Gastrocnemius medialis (tissue), 4 donors: Measurements from ENCODE around the gene TTC3. TPM values are rescaled to one million over a fixed set of nuclear protein-coding genes. Genes with fewer than 3 reads are reported as not detected.

ENCODE experiments used
- ATAC-seq, 2 donors: fragments of 150-250 bp; one replicate each; pipeline ENCODE4 v1.9.1; 2016
- DNase-seq, 2 donors: peaks; one replicate each; pipeline ENCODE4 v3.0.0-alpha.2; 2019
- H3K27ac ChIP-seq, 4 donors: fragments of 200-600 bp; sonication (generic); 1 replicate in 1 of 4; 2 replicates in 3 of 4; pipeline ENCODE4 v1.5.1; 2016 to 2018; ENCODE audit warnings: mild to moderate bottlenecking in 2 of 4, moderate library complexity in 1 of 4
- H3K27me3 ChIP-seq, 3 donors: fragments of 200-600 bp; sonication (generic) in 2 of 3; 1 replicate in 1 of 3; 2 replicates in 2 of 3; pipeline versions ENCODE4 v1.5.1 to v1.6.0; 2016 to 2019; ENCODE audit warnings: mild to moderate bottlenecking in 1 of 3, moderate library complexity in 1 of 3
- H3K36me3 ChIP-seq, 2 donors: fragments of 200-600 bp; sonication (generic) in 1 of 2; one replicate each; pipeline ENCODE4 v1.5.1; 2017 to 2018
- H3K4me1 ChIP-seq, 2 donors: fragments of 200-600 bp; sonication (generic) in 1 of 2; one replicate each; pipeline ENCODE4 v1.5.1; 2016 to 2017; ENCODE audit warnings: mild to moderate bottlenecking in 2 of 2
- H3K4me3 ChIP-seq, 4 donors: fragments of 200-600 bp; sonication (generic) in 3 of 4; 1 replicate in 1 of 4; 2 replicates in 3 of 4; pipeline ENCODE4 v1.5.1; 2016 to 2019; ENCODE audit warnings: mild to moderate bottlenecking in 2 of 4
- H3K9me3 ChIP-seq, 3 donors: fragments of 200-600 bp; sonication (generic) in 2 of 3; 1 replicate in 1 of 3; 2 replicates in 2 of 3; pipeline ENCODE4 v1.5.1; 2016 to 2019
- POLR2A ChIP-seq, 2 donors: fragments of 450-650 bp; IDR thresholded peaks; one replicate each; pipeline ENCODE4 v1.6.1; 2017; ENCODE audit warnings: antibody characterized with exemption in 2 of 2, mild to moderate bottlenecking in 2 of 2, moderate library complexity in 2 of 2
- in situ Hi-C, 4 donors: fragments of 200-750 bp; cut with MboI; loops; one replicate each; pipeline versions ENCODE4 v1.15.0 to v1.8.0; 2017; ENCODE audit warnings: low sequenced_read_pairs in 4 of 4
- intact Hi-C: fragments of 100-400 bp; cut with DNase I; formaldehyde crosslinking; loops from one replicate; pipeline ENCODE4 v1.15.1; 2023; ENCODE audit warnings: low total_unique reads
- total RNA-seq, 4 donors: library from RNA; depleted of rRNA; stranded (reverse); fragments of >200 nt; gene quantifications; one replicate each; pipeline versions ENCODE4 v1.1.0 to v1.2.3, GENCODE V29; 2016
- TF ChIP-seq, protein P1 (sequence below), 5 experiments: fragments of 450-650 bp in 3 of 5; fragments of 200-600 bp in 2 of 5; sonication (generic) in 2 of 5; IDR thresholded peaks in 4 of 5; conservative IDR thresholded peaks in 1 of 5; 1 replicate in 4 of 5; 2 replicates in 1 of 5; pipeline ENCODE4 v1.5.1; 2016 to 2019; ENCODE audit warnings: antibody characterized with exemption in 5 of 5, mild to moderate bottlenecking in 3 of 5, moderate library complexity in 3 of 5

Gene TTC3
- total RNA-seq, 4 donors from 2014 or later = 39.5 to 71.6 (median 44.1) TPM

DNA sequence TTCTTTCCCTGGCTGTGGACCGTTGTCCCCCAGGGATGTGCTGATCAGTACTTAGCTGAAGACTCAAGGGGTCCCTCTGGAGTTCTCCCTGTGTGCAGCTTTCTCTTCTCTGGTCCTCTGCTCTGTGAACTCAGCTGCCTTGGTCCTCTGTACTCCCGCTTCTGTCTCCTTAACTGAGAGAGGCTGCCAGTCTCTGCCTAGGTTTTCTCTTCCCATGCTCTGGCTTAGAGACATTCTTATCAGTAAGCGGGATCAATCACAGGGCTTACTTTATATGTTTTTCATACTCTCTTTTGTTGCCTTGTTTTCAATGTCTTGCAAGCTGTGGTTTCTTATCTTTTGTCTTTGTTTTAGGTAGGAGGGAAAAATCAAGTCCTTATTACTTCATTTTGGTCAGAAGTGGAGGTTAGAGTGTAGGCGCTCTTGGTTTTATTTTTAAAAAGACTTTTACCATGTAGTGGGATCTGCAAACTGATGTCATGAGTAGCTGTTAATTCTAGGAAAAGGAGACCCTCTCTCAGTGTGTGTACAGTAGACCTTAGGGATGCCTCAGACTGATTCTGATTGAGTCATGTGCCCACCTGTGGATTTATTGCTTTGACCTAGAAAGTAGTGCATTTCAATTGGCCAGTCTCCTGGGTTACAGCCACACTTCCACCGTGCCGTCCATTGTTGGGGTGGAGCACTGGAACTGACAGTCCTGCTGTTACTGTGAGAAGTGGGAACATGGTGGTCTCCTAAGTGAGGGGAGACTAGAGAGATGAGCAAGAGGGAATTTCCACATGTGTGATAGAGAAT lies 46.6 kb downstream of the TTC3 start:
- DNase-seq (no peak), ATAC-seq (no peak)
- H3K4me1 ChIP-seq = no peaks in the 10 kb centered on the region
- no peaks in the 10 kb centered on the region for H3K27me3 ChIP-seq
- no peak overlapping the region for H3K27ac ChIP-seq
- intact Hi-C loops = no loop called here
- TF ChIP-seq, protein P1, sequence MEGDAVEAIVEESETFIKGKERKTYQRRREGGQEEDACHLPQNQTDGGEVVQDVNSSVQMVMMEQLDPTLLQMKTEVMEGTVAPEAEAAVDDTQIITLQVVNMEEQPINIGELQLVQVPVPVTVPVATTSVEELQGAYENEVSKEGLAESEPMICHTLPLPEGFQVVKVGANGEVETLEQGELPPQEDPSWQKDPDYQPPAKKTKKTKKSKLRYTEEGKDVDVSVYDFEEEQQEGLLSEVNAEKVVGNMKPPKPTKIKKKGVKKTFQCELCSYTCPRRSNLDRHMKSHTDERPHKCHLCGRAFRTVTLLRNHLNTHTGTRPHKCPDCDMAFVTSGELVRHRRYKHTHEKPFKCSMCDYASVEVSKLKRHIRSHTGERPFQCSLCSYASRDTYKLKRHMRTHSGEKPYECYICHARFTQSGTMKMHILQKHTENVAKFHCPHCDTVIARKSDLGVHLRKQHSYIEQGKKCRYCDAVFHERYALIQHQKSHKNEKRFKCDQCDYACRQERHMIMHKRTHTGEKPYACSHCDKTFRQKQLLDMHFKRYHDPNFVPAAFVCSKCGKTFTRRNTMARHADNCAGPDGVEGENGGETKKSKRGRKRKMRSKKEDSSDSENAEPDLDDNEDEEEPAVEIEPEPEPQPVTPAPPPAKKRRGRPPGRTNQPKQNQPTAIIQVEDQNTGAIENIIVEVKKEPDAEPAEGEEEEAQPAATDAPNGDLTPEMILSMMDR (IDR thresholded peaks at IDR 0.05 in 4 of 5, conservative IDR thresholded peaks at IDR 0.05 in 1 of 5) = no peak
- no peak overlapping the region for H3K4me3 ChIP-seq
- H3K36me3 ChIP-seq = peaks cover 0 to 4% of the 10 kb centered on the region in 2 donors
- H3K9me3 ChIP-seq = no peaks in the 10 kb centered on the region
- in situ Hi-C loops = no loop called here

DNA sequence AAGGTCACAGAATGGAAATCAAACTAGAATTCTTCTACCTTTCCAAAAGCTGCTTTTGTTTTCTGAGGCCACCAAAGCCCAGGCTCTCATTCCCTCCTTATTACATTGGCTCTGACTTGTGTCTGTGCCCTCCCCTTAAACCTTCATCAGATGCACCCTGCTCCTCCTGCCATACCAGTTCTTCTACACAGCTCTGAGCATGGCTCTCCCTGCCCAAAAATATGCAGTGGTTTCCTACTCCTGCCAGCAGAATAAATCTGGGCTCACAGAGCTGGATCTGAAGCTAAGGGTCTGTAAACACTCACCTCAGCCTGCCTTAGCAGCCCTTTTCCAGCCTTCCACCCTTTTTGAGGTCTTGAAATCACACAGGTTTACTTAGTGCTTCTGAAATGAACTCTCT lies 55.0 kb downstream of the TTC3 start:
- no peak overlapping the region for H3K4me3 ChIP-seq
- H3K27ac ChIP-seq = no peak overlapping the region
- in situ Hi-C loops (no loop called here), intact Hi-C loops (no loop called here)
- H3K36me3 ChIP-seq = peaks cover 3 to 56% of the 10 kb centered on the region in 2 donors
- DNase-seq (no peak), ATAC-seq (no peak)
- H3K27me3 ChIP-seq = no peaks in the 10 kb centered on the region
- TF ChIP-seq POLR2A (IDR thresholded peaks at IDR 0.05) = no peak
- TF ChIP-seq, protein P1 (IDR thresholded peaks at IDR 0.05 in 4 of 5, conservative IDR thresholded peaks at IDR 0.05 in 1 of 5) = no peak
- H3K9me3 ChIP-seq = no peaks in the 10 kb centered on the region
- no peaks in the 10 kb centered on the region for H3K4me1 ChIP-seq

DNA sequence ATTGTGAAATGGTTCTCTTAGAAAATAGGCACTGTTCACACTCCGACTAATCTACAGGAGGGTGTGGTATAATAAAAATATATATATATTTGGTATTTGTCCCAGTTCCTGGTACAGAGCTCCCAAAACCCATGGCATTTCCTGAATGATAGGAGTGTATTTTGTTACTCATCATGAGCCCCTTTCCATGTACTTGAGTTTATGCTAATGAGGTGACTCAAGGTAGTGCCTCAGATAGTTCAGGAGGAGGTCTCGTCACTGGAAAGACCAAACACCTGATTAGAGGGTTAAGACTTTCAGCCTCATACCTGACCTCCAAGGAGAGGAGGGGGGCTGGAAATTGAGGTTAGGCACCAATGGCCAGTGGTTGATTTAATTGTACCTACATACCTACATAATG lies 57.9 kb downstream of the TTC3 start:
- intact Hi-C loops (no loop called here), in situ Hi-C loops (no loop called here)
- H3K4me1 ChIP-seq = no peaks in the 10 kb centered on the region
- no peak for ATAC-seq
- no peak overlapping the region for H3K4me3 ChIP-seq
- H3K27ac ChIP-seq = no peak overlapping the region
- no peaks in the 10 kb centered on the region for H3K27me3 ChIP-seq
- no peaks in the 10 kb centered on the region for H3K9me3 ChIP-seq
- TF ChIP-seq, protein P1 (IDR thresholded peaks at IDR 0.05 in 4 of 5, conservative IDR thresholded peaks at IDR 0.05 in 1 of 5) = no peak
- no peak for TF ChIP-seq POLR2A (IDR thresholded peaks at IDR 0.05)
- peaks cover 5 to 70% of the 10 kb centered on the region in 2 donors for H3K36me3 ChIP-seq
- no peak for DNase-seq

DNA sequence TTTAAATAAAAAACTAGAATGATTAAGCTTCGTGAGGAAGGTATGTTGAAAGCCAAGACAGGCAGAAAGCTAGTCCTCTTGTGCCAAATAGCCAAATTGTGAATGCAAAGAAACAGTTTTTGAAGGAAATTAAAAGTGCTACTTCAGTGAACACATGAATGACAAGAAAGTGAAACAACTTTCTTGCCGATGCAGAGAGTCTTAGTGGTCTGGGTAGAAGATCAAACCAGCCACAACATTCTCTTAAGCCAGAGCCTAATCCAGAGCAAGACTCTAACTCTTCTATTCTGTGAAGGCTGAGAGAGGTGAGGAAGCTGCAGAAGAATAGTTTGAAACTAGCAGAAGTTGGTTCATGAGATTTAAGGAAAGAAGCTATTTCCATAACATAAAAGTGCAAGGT lies 63.2 kb downstream of the TTC3 start:
- TF ChIP-seq, protein P1 (IDR thresholded peaks at IDR 0.05 in 4 of 5, conservative IDR thresholded peaks at IDR 0.05 in 1 of 5) = no peak
- no peak for TF ChIP-seq POLR2A (IDR thresholded peaks at IDR 0.05)
- ATAC-seq = no peak
- no peak overlapping the region for H3K4me3 ChIP-seq
- no peak for DNase-seq
- H3K27me3 ChIP-seq = no peaks in the 10 kb centered on the region
- in situ Hi-C loops (no loop called here), intact Hi-C loops (no loop called here)
- H3K9me3 ChIP-seq = no peaks in the 10 kb centered on the region
- H3K4me1 ChIP-seq = no peaks in the 10 kb centered on the region
- no peak overlapping the region for H3K27ac ChIP-seq
- peaks cover 3 to 78% of the 10 kb centered on the region in 2 donors for H3K36me3 ChIP-seq
